ENCODE data around the gene USP3.

GRCh38 chr15:63582718-63583426 is 78.5 kb downstream of the USP3 start:
- TF ChIP-seq CTCF (IDR thresholded peaks at IDR 0.05; ENCODE audit: low read length) (no peak), EZH2 (optimal IDR thresholded peaks at IDR 0.05; ENCODE audit: low read depth, low read length) (no peak), EZH2phosphoT487 (IDR thresholded peaks at IDR 0.05; ENCODE audit: low read length) (no peak)

Data from MM.1S (cell line).